GM21367 (cell line): ENCODE results near the gene UBE2N.
A peak's percentile ranks its signal among the peaks of the same experiment; 100 is the strongest.

Experiments used
- ATAC-seq: cut with Tn5 transposase; IDR thresholded peaks from one replicate; pipeline ENCODE4 v1.9.1; 2021; ENCODE audit not compliant: unreplicated experiment

The UBE2N gene

DNA sequence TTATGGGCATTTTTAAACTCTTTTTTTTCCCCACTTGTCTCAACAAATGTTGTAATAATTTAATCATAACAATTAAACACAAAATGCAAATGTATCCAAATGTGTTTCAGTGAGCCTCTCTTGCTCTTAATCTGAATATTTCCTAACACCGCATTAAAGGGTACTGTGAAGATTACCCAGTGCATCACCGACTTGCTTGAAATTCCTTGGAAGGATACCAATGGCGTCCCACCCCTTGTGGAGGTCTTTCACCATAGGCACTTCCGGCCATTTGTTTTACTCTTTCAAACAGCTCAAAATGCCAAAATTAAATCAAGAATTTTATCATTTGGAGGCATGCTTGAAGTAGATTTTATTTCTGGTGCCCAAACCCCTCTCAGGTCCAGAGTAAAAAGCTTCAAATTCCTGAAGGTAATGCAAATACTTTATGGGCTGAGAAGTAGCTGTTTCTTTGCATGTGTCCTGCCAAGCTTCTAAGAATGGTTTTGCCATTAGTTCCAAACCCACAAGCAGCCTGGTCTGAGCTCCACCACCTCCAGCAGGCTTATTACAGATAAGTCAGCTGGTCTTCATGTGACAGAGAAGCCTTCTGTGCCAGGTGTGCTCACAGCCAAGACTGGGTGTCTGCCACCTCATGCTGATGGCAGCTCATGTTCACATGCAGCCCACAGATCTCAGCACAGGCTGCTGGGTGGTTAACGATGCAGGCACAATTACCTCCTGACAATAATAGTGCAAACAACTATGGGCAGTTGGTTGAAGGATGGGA, 80.4 kb downstream of the UBE2N start:
- no peak for ATAC-seq

DNA sequence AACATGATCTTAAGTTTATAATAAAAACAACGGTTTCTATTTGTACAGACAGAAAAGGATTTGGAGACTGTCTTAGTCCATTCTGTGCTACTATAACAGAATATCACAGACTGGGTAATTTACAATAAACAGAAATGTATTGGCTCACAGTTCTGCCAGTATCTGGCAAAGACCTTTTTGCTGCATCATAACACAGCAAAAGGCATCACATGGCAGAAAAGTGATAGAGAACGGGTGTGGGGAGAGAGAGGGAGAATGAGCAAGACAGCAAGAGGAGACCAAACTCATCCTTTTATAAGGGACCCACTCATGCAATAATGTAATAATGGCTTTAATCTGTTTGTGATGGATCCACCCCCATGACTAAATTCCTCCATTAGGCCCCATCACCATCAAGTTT, 81.1 kb downstream of the UBE2N start:
- no peak for ATAC-seq

DNA sequence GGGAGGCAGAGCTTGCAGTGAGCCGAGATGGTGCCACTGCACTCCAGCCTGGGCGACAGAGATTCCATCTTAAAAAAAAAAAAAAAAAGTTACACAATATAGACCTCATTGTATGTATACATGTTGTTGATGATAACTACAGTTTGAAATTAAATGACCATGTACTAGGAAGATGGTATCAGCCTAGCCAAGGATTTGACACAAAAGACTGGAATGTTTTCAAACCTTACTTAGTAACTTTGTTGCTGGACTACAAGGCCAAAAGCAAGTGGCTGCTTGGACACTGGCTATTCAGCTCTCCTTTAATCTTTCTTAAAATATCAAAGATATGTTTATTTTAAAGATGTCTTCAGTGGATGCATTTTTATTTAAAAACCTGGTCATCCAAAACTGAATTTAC, 82.9 kb downstream of the UBE2N start:
- no peak for ATAC-seq

DNA sequence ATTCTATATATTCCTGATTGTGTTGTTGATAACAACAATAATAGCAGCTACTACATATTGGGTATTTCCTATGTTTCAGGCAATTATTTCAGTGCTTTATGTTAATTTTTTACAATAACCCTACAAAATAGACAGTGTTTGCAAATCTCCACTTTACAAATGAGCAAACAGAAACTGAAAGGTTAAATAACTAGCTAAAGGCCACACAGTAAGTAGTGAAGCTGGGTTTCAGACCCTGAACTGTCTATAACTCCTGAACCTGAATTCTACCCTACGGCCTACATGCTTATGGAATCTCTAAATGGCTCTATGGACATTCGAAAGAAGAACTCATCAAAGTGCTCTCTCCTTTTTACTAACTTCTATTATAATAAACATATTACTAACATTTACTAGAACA, 83.7 kb downstream of the UBE2N start:
- ATAC-seq = peak; percentile 61

DNA sequence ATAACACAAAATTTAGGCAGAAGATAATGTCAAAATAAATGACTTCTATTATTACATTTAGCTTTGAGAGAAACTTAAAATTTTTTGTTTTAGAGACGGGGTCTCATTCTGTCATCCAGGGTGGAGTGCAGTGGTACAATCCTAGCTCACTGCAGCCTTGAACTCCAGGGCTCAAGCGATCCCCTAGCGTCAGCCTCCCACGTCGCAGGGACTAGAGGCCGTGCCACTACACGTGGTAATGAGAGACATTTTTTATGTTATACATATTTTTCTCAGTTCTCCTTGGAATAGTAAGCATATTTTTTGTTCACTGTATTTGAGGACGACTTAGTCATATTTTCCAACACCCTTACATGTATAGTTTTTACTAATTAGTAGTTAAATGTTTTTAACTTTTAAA, 85.5 kb downstream of the UBE2N start:
- no peak for ATAC-seq
